Stomach (tissue), 9 donors: ENCODE results near the gene ZPBP2. TPM values are rescaled to one million over a fixed set of nuclear protein-coding genes. Genes with fewer than 3 reads are reported as not detected.
A peak's percentile ranks its signal among the peaks of the same experiment; 100 is the strongest.

ENCODE experiments used
- DNase-seq, 2 donors: peaks; one replicate each; pipeline versions ENCODE4 v3.0.0 to v3.0.0-alpha.2; 2013 to 2019
- H3K27ac ChIP-seq, 5 donors: fragments of 200-600 bp in 4 of 5; sonication (generic) in 4 of 5; one replicate each; pipeline ENCODE4 v1.5.1; 2013 to 2019; ENCODE audit warnings: mild to moderate bottlenecking in 1 of 5, moderate library complexity in 1 of 5
- H3K27me3 ChIP-seq, 3 donors: fragments of 200-600 bp; sonication (generic); one replicate each; pipeline ENCODE4 v1.5.1; 2017 to 2019; ENCODE audit warnings: mixed run types in 1 of 3
- H3K36me3 ChIP-seq, 4 donors: fragments of 200-600 bp; sonication (generic); 1 replicate in 3 of 4; 2 replicates in 1 of 4; pipeline ENCODE4 v1.5.1; 2016 to 2019
- H3K4me1 ChIP-seq, 4 donors: fragments of 200-600 bp; sonication (generic); one replicate each; pipeline ENCODE4 v1.5.1; 2016 to 2019
- H3K4me3 ChIP-seq, 4 donors: fragments of 200-600 bp; sonication (generic) in 3 of 4; one replicate each; pipeline ENCODE4 v1.5.1; 2016 to 2019; ENCODE audit warnings: mild to moderate bottlenecking in 1 of 4
- H3K9me3 ChIP-seq, 4 donors: fragments of 200-600 bp; sonication (generic); one replicate each; pipeline ENCODE4 v1.5.1; 2016 to 2019
- EP300 ChIP-seq: sonication (generic); formaldehyde crosslinking; IDR thresholded peaks from one replicate; pipeline ENCODE4 v1.6.1; 2017; ENCODE audit warnings: antibody characterized with exemption
- POLR2A ChIP-seq, 4 donors: fragments of 450-650 bp; IDR thresholded peaks; one replicate each; pipeline ENCODE4 v1.6.1; 2016; ENCODE audit warnings: antibody characterized with exemption in 4 of 4, control low read depth in 2 of 4, mild to moderate bottlenecking in 1 of 4, moderate library complexity in 1 of 4
- POLR2AphosphoS5 ChIP-seq, 3 donors: sonication (generic); formaldehyde crosslinking; IDR thresholded peaks; one replicate each; pipeline ENCODE4 v1.6.1; 2016; ENCODE audit warnings: antibody characterized with exemption in 3 of 3
- WGBS, 5 donors: extraction: QIAGEN DNeasy Blood & Tissue Kit in 3 of 5; methylation state at CpG; one replicate each; pipeline versions ENCODE4 v1.1.5 to v1.1.7; 2013 to 2018; 5-methylcytosine and 5-hydroxymethylcytosine counted together
- intact Hi-C: fragments of 100-400 bp; cut with DNase I; formaldehyde crosslinking; loops from one replicate; pipeline ENCODE4 v1.15.1; 2023; ENCODE audit warnings: low total_unique reads
- polyA plus RNA-seq, 3 donors: library from polyadenylated mRNA; stranded (reverse); fragments of 200-250 nt; gene quantifications; one replicate each; pipeline ENCODE4 v1.2.3, GENCODE V29; 2013
- total RNA-seq, 5 donors: library from RNA; depleted of rRNA; stranded (reverse); fragments of >200 nt; gene quantifications; one replicate each; pipeline versions ENCODE4 v1.1.0 to v1.2.3, GENCODE V29; 2014 to 2016
- TF ChIP-seq, protein P1 (sequence below), 7 experiments: fragments of 450-650 bp in 4 of 7; fragments of 200-600 bp in 3 of 7; sonication (generic) in 3 of 7; IDR thresholded peaks; one replicate each; pipeline ENCODE4 v1.5.1; 2016 to 2019; ENCODE audit warnings: antibody characterized with exemption in 7 of 7, control low read depth in 2 of 7, mild to moderate bottlenecking in 1 of 7
- donor health status: healthy with polysubstance abuse.
- donor health status: Bipolar disorder and iron deficiency.
- donor health status: healthy.

ZPBP2 gene
- total and polyA plus RNA-seq, 8 donors: not detected

DNA sequence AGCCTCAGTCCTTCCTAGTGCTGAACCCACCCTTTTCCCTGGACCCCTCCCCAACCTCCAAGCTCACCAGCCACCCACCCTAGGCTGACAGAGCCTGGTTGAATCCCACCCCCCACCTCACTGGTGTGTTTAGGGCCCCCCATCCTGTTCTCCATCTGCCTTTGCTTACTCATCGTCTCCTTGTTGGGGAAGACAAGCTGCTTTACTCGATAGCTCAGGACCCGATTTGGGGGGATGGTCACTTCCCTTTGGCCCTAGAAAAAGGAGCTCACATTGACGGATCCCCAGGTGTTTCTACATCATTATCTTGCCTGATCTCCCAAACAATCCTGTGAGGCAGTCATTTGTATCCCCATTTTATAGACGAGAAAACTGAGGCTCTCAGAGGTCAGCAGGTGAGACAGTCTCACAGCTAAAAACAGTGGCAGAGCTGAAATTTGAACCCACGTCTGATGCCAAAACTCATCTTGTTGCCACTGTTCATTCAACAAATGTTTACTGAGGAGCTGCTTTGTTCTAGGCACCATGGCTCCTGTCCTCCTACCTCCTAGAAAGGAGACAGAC is 40.9 kb downstream of the ZPBP2 start:
- no peak for DNase-seq
- H3K36me3 ChIP-seq: peaks cover 4 to 95% (median 66%) of the 10 kb centered on the region in 4 donors
- H3K27ac ChIP-seq: no peak overlapping the region
- 93 to 97% (median 94%) methylated on average over 6 of the region's 6 CpGs for WGBS, 5 donors
- no peaks in the 10 kb centered on the region for H3K9me3 ChIP-seq
- no peaks in the 10 kb centered on the region for H3K4me1 ChIP-seq
- intact Hi-C loops: no loop called here
- H3K4me3 ChIP-seq: no peak overlapping the region
- TF ChIP-seq POLR2A (IDR thresholded peaks at IDR 0.05) (no peak), EP300 (no peak), POLR2AphosphoS5 (IDR thresholded peaks at IDR 0.05) (no peak)
- TF ChIP-seq, protein P1, sequence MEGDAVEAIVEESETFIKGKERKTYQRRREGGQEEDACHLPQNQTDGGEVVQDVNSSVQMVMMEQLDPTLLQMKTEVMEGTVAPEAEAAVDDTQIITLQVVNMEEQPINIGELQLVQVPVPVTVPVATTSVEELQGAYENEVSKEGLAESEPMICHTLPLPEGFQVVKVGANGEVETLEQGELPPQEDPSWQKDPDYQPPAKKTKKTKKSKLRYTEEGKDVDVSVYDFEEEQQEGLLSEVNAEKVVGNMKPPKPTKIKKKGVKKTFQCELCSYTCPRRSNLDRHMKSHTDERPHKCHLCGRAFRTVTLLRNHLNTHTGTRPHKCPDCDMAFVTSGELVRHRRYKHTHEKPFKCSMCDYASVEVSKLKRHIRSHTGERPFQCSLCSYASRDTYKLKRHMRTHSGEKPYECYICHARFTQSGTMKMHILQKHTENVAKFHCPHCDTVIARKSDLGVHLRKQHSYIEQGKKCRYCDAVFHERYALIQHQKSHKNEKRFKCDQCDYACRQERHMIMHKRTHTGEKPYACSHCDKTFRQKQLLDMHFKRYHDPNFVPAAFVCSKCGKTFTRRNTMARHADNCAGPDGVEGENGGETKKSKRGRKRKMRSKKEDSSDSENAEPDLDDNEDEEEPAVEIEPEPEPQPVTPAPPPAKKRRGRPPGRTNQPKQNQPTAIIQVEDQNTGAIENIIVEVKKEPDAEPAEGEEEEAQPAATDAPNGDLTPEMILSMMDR (IDR thresholded peaks at IDR 0.05): no peak
- H3K27me3 ChIP-seq: no peaks in the 10 kb centered on the region

DNA sequence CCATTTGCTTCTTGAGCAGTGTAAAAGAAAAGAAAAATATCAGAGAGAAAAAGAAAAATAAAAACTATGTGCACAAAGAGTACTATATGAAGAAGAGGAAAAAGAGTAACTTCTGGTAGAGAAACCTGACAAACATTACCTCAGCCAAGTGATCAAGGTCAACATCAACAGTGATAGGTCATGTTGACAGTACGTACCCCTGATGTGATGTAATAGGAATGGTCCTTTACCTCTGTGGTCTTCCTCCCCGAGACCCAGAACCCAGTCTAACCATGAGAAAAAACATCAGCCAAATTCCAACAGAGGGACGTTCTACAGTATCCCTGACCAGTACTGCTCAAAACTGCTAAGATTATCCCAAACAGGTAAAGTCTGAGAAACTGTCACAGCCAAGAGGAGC is 46.0 kb downstream of the ZPBP2 start:
- Histone ChIP-seq H3K27ac (no peak overlapping the region), H3K9me3 (no peaks in the 10 kb centered on the region), H3K4me1 (peaks cover 0 to 3% (median 0%) of the 10 kb centered on the region in 4 donors), H3K36me3 (peaks cover 4 to 63% (median 52%) of the 10 kb centered on the region in 4 donors), H3K27me3 (no peaks in the 10 kb centered on the region), H3K4me3 (no peak overlapping the region)
- intact Hi-C loops: no loop called here
- TF ChIP-seq, protein P1 (IDR thresholded peaks at IDR 0.05): no peak
- TF ChIP-seq POLR2A (IDR thresholded peaks at IDR 0.05) (no peak), POLR2AphosphoS5 (IDR thresholded peaks at IDR 0.05) (no peak), EP300 (no peak)
- DNase-seq: no peak
- WGBS, 5 donors: 89 to 94% (median 93%) methylated on average over 3 of the region's 3 CpGs

DNA sequence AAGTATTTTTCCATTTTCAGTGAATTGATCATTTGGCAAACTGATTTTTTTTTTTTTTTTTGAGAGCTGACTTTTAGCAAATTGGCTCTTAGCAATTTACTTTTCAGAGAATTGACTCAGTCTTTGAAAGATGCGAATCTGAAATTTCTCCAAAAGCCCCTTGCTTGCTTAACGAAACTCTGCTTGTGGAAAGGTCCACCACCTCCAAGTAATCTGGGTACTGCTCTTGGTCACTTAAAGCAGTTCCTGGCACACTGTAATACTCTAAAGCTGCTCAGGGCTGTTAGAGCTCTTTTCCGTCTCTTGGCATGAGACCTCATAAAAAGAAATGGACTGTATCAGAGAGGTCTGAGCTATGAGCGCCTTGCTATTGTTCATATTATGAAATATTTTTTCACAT is 47.6 kb downstream of the ZPBP2 start:
- H3K27me3 ChIP-seq: no peaks in the 10 kb centered on the region
- DNase-seq: no peak
- TF ChIP-seq POLR2A (IDR thresholded peaks at IDR 0.05) (no peak), POLR2AphosphoS5 (IDR thresholded peaks at IDR 0.05) (no peak), EP300 (no peak)
- TF ChIP-seq, protein P1 (IDR thresholded peaks at IDR 0.05): no peak
- H3K9me3 ChIP-seq: no peaks in the 10 kb centered on the region
- H3K36me3 ChIP-seq: peaks cover 0 to 61% (median 51%) of the 10 kb centered on the region in 4 donors
- H3K4me3 ChIP-seq: no peak overlapping the region
- intact Hi-C loops: no loop called here
- WGBS, 5 donors: 65 to 92% (median 87%) methylated on average over 4 of the region's 4 CpGs
- H3K27ac ChIP-seq: no peak overlapping the region
- H3K4me1 ChIP-seq: peaks cover 0 to 3% (median 0%) of the 10 kb centered on the region in 4 donors

DNA sequence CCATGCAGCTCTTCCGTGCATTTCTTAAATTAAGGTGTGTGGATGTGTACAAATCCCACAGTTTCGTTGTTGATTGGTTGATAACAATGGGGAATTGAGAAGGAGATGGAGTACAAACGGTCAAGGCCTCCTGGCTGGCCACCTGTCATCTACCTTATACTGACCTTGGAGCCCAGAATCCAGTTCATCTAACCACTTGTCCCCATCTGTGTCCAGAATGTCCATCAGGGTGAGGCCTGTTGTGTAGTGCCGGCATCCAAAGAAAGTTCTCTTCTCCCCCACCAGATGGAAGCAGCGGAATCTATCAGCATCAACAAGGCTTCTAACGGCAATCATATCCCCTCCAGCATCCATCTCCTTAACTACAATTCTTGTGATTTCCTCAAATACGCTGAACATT is 48.9 kb downstream of the ZPBP2 start:
- H3K9me3 ChIP-seq: no peaks in the 10 kb centered on the region
- intact Hi-C loops: no loop called here
- DNase-seq: no peak
- peaks cover 0 to 12% (median 0%) of the 10 kb centered on the region in 4 donors for H3K4me1 ChIP-seq
- peak overlapping the region in 3 of 5 donors; percentile 28 to 76 (median 42) for H3K27ac ChIP-seq
- H3K27me3 ChIP-seq: no peaks in the 10 kb centered on the region
- H3K4me3 ChIP-seq: peak overlapping the region in 1 of 4 donors; percentile 40
- TF ChIP-seq, protein P1 (IDR thresholded peaks at IDR 0.05): no peak
- no peak for TF ChIP-seq EP300
- TF ChIP-seq POLR2A (IDR thresholded peaks at IDR 0.05): no peak
- TF ChIP-seq POLR2AphosphoS5 (IDR thresholded peaks at IDR 0.05): no peak
- peaks cover 11 to 61% (median 52%) of the 10 kb centered on the region in 4 donors for H3K36me3 ChIP-seq
- WGBS, 5 donors: 77 to 91% (median 87%) methylated on average over 7 of the region's 7 CpGs
